ENCODE data around the gene MS4A2. TPM values are rescaled to one million over a fixed set of nuclear protein-coding genes. Genes with fewer than 3 reads are reported as not detected.

Gene MS4A2
- total RNA-seq, 1 donor from 2014 or later = 0.32 TPM

Other genes with a start within 250 kb of the MS4A2 start
- gene CBLIF, start 243.2 kb upstream of the MS4A2 start, total RNA-seq = not detected
- gene TCN1, start 222.2 kb upstream of the MS4A2 start, total RNA-seq = 45.8 TPM
- not detected for gene OOSP3, start 209.9 kb upstream of the MS4A2 start, total RNA-seq
- gene OOSP1, start 150.2 kb upstream of the MS4A2 start, total RNA-seq = not detected
- not detected for gene OOSP4A, start 124.6 kb upstream of the MS4A2 start, total RNA-seq
- gene OOSP4B, start 71.5 kb upstream of the MS4A2 start, total RNA-seq = not detected
- not detected for gene OOSP2, start 48.3 kb upstream of the MS4A2 start, total RNA-seq
- not detected for gene MS4A3, start 32.0 kb upstream of the MS4A2 start, total RNA-seq
- 4.9 TPM for gene MS4A6A, start 94.4 kb downstream of the MS4A2 start, total RNA-seq
- 0.64 TPM for gene MS4A4E, start 154.5 kb downstream of the MS4A2 start, total RNA-seq
- gene MS4A4A, start 192.0 kb downstream of the MS4A2 start, total RNA-seq = 0.24 TPM
- not detected for gene MS4A6E, start 238.6 kb downstream of the MS4A2 start, total RNA-seq